ENCODE results near the gene RBM14. TPM values are rescaled to one million over a fixed set of nuclear protein-coding genes. Genes with fewer than 3 reads are reported as not detected.

Gene RBM14
- total and polyA plus RNA-seq, 2 experiments from 2014 or later = 28.4 to 40.6 TPM

DNA sequence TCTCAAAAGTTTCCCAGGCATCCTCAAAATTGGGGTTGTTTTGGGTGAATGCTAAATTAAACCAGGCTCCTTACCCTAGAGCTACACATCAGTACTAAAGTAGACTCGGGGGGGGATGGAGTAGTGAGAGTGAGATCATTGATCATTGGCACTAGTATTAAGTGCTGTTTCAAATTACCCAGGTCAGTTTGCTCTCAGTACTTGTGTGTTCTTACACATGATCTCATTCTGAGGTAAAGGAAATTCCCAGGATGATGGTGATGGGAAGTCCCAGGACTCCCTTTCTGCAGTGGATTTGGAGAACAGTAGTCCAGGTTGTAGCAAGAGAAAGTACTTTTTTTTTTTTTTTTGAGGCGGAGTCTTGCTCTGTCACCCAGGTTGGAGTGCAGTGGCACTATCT is 34.6 kb downstream of the RBM14 start:
- peaks cover 41% of the 10 kb centered on the region for H3K36me3 ChIP-seq (ENCODE audit: low read depth)
- peak; percentile 34 for DNase-seq
- 0 out of 2 replicates have a peak, but pooled peaks cover 4% of the 10 kb centered on the region for H3K4me1 ChIP-seq (ENCODE audit: insufficient read depth)
- peaks cover 99% of the 10 kb centered on the region for H3K79me2 ChIP-seq (ENCODE audit: insufficient read depth)
- TF ChIP-seq EZH2phosphoT487 (IDR thresholded peaks at IDR 0.05; ENCODE audit: insufficient read depth, low read depth) = no peak
- TF ChIP-seq EZH2 (IDR thresholded peaks at IDR 0.05; ENCODE audit: insufficient read depth, poor library complexity, severe bottlenecking) = no peak
- H3K4me3 ChIP-seq = no peak overlapping the region
- H3K9ac ChIP-seq = no peak overlapping the region
- peak overlapping the region; percentile 9; the same call in 1 of the 2 replicates for H3K27ac ChIP-seq
- peaks cover 45% of the 10 kb centered on the region for H3F3A ChIP-seq (ENCODE audit: insufficient read depth)
- H2AFZ ChIP-seq = no peak overlapping the region
- in situ Hi-C loops (cut with MboI) = no loop called here
- no peak overlapping the region for H3K4me2 ChIP-seq (ENCODE audit: unreplicated experiment)
- 62 to 63% methylated on average over 2 of the region's 2 CpGs for WGBS, 2 experiments (ENCODE audit: low coverage in 1 of 2, low lambda C conversion rate in 2 of 2, missing lambda C conversion rate in 2 of 2)
- no peaks in the 10 kb centered on the region for H3K27me3 ChIP-seq (replicated peaks; ENCODE audit: insufficient read depth)
- no peaks in the 10 kb centered on the region for H3K9me3 ChIP-seq (ENCODE audit: low read depth)
- H3K9me2 ChIP-seq (ENCODE audit: insufficient read depth) = no peaks in the 10 kb centered on the region
- peaks cover 13% of the 10 kb centered on the region; the same call in 1 of the 2 replicates for H4K20me1 ChIP-seq (ENCODE audit: insufficient read depth)

DNA sequence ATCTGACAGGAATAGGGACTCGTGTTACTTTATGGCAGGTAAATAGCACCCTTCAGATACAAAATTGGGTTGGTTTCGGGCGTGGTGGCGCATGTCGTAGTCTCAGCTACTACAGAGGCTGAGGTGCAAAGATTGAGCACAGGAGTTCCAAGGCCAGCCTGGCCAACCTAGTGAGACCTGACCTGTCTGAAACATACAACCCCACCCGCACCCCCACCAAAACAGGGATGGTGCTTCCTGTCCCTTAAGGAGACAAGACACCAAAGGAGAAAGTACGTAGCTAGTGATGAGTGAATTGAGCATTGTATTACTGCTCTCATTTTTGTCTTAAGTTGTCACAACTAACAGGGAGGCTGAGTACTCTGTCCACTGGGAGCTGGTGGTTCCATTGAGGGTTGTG is 36.2 kb downstream of the RBM14 start:
- Histone ChIP-seq H3K79me2 (ENCODE audit: insufficient read depth) (peaks cover 97% of the 10 kb centered on the region), H3K9me2 (ENCODE audit: insufficient read depth) (no peaks in the 10 kb centered on the region), H3K36me3 (ENCODE audit: low read depth) (peaks cover 25% of the 10 kb centered on the region), H3F3A (ENCODE audit: insufficient read depth) (peaks cover 36% of the 10 kb centered on the region), H3K27ac (no peak overlapping the region; the same call in 1 of the 2 replicates), H2AFZ (no peak overlapping the region), H3K27me3 (replicated peaks; ENCODE audit: insufficient read depth) (no peaks in the 10 kb centered on the region), H3K4me2 (ENCODE audit: unreplicated experiment) (no peak overlapping the region), H3K9ac (no peak overlapping the region), H3K4me1 (ENCODE audit: insufficient read depth) (0 out of 2 replicates have a peak, but pooled peaks cover 4% of the 10 kb centered on the region), H4K20me1 (ENCODE audit: insufficient read depth) (peaks cover 7% of the 10 kb centered on the region; the same call in 1 of the 2 replicates), H3K9me3 (ENCODE audit: low read depth) (no peaks in the 10 kb centered on the region), H3K4me3 (no peak overlapping the region)
- TF ChIP-seq EZH2 (IDR thresholded peaks at IDR 0.05; ENCODE audit: insufficient read depth, poor library complexity, severe bottlenecking) (no peak), EZH2phosphoT487 (IDR thresholded peaks at IDR 0.05; ENCODE audit: insufficient read depth, low read depth) (no peak)
- DNase-seq = no peak
- in situ Hi-C loops (cut with MboI) = no loop called here
- 92 to 93% methylated on average over 7 of the region's 7 CpGs for WGBS, 2 experiments (ENCODE audit: low coverage in 1 of 2, low lambda C conversion rate in 2 of 2, missing lambda C conversion rate in 2 of 2)

DNA sequence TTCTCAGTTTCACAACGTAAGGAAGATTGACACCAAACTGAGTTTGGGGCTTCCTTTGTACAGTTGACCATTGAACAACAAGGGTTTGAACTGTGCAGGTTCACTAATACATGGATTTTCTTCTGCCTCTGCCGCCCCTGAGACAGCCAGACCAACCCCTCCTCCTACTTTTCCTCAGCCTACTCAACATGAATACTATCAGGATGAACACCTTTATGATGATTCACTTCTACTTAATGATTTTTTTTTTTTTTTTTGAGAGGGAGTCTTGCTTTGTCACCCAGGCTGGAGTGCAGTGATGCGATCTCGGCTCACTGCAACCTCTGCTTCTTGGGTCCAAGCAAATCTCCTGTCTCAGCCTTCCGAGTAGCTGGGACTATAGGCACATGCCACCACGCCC is 36.7 kb downstream of the RBM14 start:
- H2AFZ ChIP-seq = no peak overlapping the region
- H3K4me3 ChIP-seq = no peak overlapping the region
- H3K9me3 ChIP-seq (ENCODE audit: low read depth) = no peaks in the 10 kb centered on the region
- in situ Hi-C loops (cut with MboI) = no loop called here
- peak overlapping the region; percentile 33; the same call in 1 of the 2 replicates for H3K27ac ChIP-seq
- TF ChIP-seq EZH2phosphoT487 (IDR thresholded peaks at IDR 0.05; ENCODE audit: insufficient read depth, low read depth) (no peak), EZH2 (IDR thresholded peaks at IDR 0.05; ENCODE audit: insufficient read depth, poor library complexity, severe bottlenecking) (no peak)
- H3K36me3 ChIP-seq (ENCODE audit: low read depth) = peaks cover 23% of the 10 kb centered on the region
- no peak overlapping the region for H3K4me2 ChIP-seq (ENCODE audit: unreplicated experiment)
- peaks cover 34% of the 10 kb centered on the region for H3F3A ChIP-seq (ENCODE audit: insufficient read depth)
- no peaks in the 10 kb centered on the region for H3K9me2 ChIP-seq (ENCODE audit: insufficient read depth)
- 87 to 94% methylated on average over 6 of the region's 6 CpGs for WGBS, 2 experiments (ENCODE audit: low coverage in 1 of 2, low lambda C conversion rate in 2 of 2, missing lambda C conversion rate in 2 of 2)
- H3K9ac ChIP-seq = no peak overlapping the region
- H3K27me3 ChIP-seq (replicated peaks; ENCODE audit: insufficient read depth) = no peaks in the 10 kb centered on the region
- peak; percentile 47 for DNase-seq
- H4K20me1 ChIP-seq (ENCODE audit: insufficient read depth) = peaks cover 7% of the 10 kb centered on the region; the same call in 1 of the 2 replicates
- 0 out of 2 replicates have a peak, but pooled peaks cover 4% of the 10 kb centered on the region for H3K4me1 ChIP-seq (ENCODE audit: insufficient read depth)
- H3K79me2 ChIP-seq (ENCODE audit: insufficient read depth) = peaks cover 97% of the 10 kb centered on the region

DNA sequence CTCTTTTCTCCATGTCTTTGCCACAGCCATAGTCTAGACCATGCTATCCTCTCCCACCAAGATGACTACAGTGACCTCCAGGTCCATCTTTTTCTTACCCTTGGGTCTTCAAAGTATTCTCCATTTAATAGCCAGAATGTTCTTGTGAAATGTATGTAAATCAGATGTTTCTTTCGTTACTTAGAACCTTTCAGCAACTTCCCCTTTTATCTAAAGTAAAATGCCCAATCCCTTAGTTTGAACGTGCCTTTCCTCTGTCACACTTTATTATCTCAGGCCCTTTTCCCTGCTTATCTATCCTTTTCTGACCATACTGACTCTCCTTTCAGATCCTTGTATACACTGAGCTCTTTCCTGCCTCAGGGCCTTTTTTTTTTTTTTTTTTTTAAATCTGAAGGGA is 43.3 kb downstream of the RBM14 start:
- Histone ChIP-seq H3K27ac (no peak overlapping the region), H3K4me1 (ENCODE audit: insufficient read depth) (no peaks in the 10 kb centered on the region), H4K20me1 (ENCODE audit: insufficient read depth) (no peaks in the 10 kb centered on the region; the same call in 1 of the 2 replicates), H3K36me3 (ENCODE audit: low read depth) (peaks cover 11% of the 10 kb centered on the region), H3K27me3 (replicated peaks; ENCODE audit: insufficient read depth) (no peaks in the 10 kb centered on the region), H3F3A (ENCODE audit: insufficient read depth) (peaks cover 30% of the 10 kb centered on the region; the same call in 1 of the 2 replicates), H3K9ac (no peak overlapping the region), H3K4me2 (ENCODE audit: unreplicated experiment) (no peak overlapping the region), H3K4me3 (no peak overlapping the region), H3K9me3 (ENCODE audit: low read depth) (no peaks in the 10 kb centered on the region), H3K9me2 (ENCODE audit: insufficient read depth) (no peaks in the 10 kb centered on the region), H3K79me2 (ENCODE audit: insufficient read depth) (peaks cover 96% of the 10 kb centered on the region), H2AFZ (no peak overlapping the region)
- 53 to 77% methylated on average over 2 of the region's 2 CpGs for WGBS, 2 experiments (ENCODE audit: low coverage in 1 of 2, low lambda C conversion rate in 2 of 2, missing lambda C conversion rate in 2 of 2)
- TF ChIP-seq EZH2 (IDR thresholded peaks at IDR 0.05; ENCODE audit: insufficient read depth, poor library complexity, severe bottlenecking) (no peak), EZH2phosphoT487 (IDR thresholded peaks at IDR 0.05; ENCODE audit: insufficient read depth, low read depth) (no peak)
- in situ Hi-C loops (cut with MboI) = no loop called here
- DNase-seq = no peak
